Lung (tissue), 12 donors: ENCODE data around the gene APOL3. TPM values are rescaled to one million over a fixed set of nuclear protein-coding genes. Genes with fewer than 3 reads are reported as not detected.

Source experiments
- ATAC-seq: fragments of 200-7000 bp; cut with Tn5 transposase; one replicate; pipeline ENCODE4 v1.9.1; 2020; ENCODE audit warnings: moderate number of reproducible peaks; ENCODE audit not compliant: insufficient read depth, low FRiP score
- DNase-seq, 3 donors: peaks; one replicate each; pipeline ENCODE4 v3.0.0-alpha.2; 2013 to 2017
- H3K27ac ChIP-seq, 2 donors: one replicate each; pipeline ENCODE4 v1.5.1; 2013; ENCODE audit warnings: mild to moderate bottlenecking in 2 of 2, moderate library complexity in 2 of 2, control low read depth in 1 of 2, inconsistent platforms in 1 of 2, low read depth in 1 of 2, low read length in 1 of 2
- H3K27me3 ChIP-seq, 3 donors: one replicate each; pipeline ENCODE4 v1.5.1; 2013; ENCODE audit warnings: low read length in 2 of 3; ENCODE audit not compliant: control insufficient read depth in 3 of 3, insufficient read depth in 3 of 3
- H3K36me3 ChIP-seq, 4 donors: one replicate each; pipeline ENCODE4 v1.5.1; 2013; ENCODE audit warnings: low read length in 4 of 4, mild to moderate bottlenecking in 1 of 4, moderate library complexity in 1 of 4; ENCODE audit not compliant: control insufficient read depth in 4 of 4, insufficient read depth in 4 of 4
- H3K4me1 ChIP-seq, 5 donors: one replicate each; pipeline ENCODE4 v1.5.1; 2013; ENCODE audit warnings: low read length in 5 of 5, mild to moderate bottlenecking in 2 of 5, moderate library complexity in 1 of 5; ENCODE audit not compliant: control insufficient read depth in 5 of 5, insufficient read depth in 5 of 5
- H3K4me3 ChIP-seq: one replicate; pipeline ENCODE4 v1.5.1; 2013; ENCODE audit warnings: mild to moderate bottlenecking, control low read depth, moderate library complexity
- H3K9ac ChIP-seq, 2 donors: one replicate each; pipeline ENCODE4 v1.5.1; 2013; ENCODE audit warnings: low read length in 2 of 2, control low read depth in 1 of 2; ENCODE audit not compliant: insufficient read depth in 1 of 2
- H3K9me3 ChIP-seq, 4 donors: one replicate each; pipeline ENCODE4 v1.5.1; 2013; ENCODE audit warnings: low read length in 3 of 4, mild to moderate bottlenecking in 1 of 4, moderate library complexity in 1 of 4; ENCODE audit not compliant: control insufficient read depth in 4 of 4, insufficient read depth in 3 of 4
- WGBS, 2 donors: extraction: QIAGEN DNeasy Blood & Tissue Kit; methylation state at CpG; one replicate each; pipeline ENCODE4 v1.1.7; 2013; 5-methylcytosine and 5-hydroxymethylcytosine counted together
- polyA plus RNA-seq, 2 donors: library from polyadenylated mRNA; stranded (reverse); fragments of 200-250 nt; gene quantifications; one replicate each; pipeline ENCODE4 v1.2.1, GENCODE V29; 2013
- total RNA-seq, 2 donors: library from RNA; depleted of rRNA in 1 of 2; stranded (reverse); fragments of >200 nt in 1 of 2; gene quantifications; one replicate each; pipeline ENCODE4 v1.2.1, GENCODE V29; 2014 to 2021
- TF ChIP-seq, protein P1 (sequence below): IDR thresholded peaks from 2 replicates; pipeline ENCODE4 v1.5.1; 2012; ENCODE audit warnings: mild to moderate bottlenecking; ENCODE audit errors: control extremely low read depth, extremely low read depth
- donor health status: control.
- donor health status: control.
- donor health status: Bipolar disorder and iron deficiency.
- donor health status: healthy.
- donor health status: DM: yes; HTN: yes; CAD: no.

Gene APOL3
- total and polyA plus RNA-seq, 4 donors = 26.2 to 50.9 (median 44.7) TPM

DNA sequence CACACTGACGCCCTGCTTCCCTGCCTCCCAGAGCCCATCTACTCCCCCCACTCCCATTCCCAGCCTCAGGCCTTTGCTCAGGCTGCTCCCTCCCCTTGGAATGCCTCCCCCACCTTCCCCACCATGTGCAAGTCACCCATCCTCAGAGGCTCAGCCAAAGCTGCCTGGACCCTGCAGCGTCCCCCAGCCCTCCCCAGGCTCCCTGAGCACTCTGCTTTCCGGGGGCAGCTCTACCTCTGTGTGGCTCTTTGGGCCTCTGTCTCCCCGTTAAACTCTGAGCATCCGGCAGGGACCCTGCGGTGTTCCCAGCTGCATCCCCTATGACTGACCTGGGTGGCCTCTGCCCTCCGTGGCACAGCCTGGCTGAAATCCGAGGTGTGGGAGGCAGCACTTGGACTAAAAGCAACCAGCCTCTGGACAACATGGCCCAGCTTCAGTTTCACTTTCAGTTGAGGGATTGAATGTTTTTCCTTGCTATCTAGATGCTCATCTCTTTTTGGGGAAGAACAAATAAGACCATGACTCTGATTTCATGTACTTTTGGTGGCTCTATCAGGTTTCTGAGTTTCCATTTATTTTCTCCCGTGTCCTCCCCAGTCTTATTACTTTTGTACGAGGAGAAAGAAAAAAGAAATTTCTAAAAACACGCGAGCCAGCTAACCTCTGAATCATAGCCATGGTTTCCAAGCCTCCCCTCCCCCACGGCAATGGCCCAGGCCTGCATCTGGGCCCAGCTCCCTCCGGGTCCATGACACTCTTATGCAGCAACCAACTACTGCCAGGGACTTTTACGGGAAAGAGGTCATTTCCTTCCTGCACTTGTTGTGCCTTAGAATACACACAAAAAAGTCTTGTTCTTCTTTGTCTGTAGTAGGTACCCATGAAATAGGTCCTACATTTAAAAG lies 3.8 kb downstream of the APOL3 start:
- no peaks in the 10 kb centered on the region for H3K36me3 ChIP-seq
- WGBS, 2 donors = 10 to 13% methylated on average over 15 of the region's 15 CpGs
- DNase-seq = peak; percentile 63 to 84 (median 81)
- H3K27me3 ChIP-seq = no peaks in the 10 kb centered on the region
- TF ChIP-seq, protein P1, sequence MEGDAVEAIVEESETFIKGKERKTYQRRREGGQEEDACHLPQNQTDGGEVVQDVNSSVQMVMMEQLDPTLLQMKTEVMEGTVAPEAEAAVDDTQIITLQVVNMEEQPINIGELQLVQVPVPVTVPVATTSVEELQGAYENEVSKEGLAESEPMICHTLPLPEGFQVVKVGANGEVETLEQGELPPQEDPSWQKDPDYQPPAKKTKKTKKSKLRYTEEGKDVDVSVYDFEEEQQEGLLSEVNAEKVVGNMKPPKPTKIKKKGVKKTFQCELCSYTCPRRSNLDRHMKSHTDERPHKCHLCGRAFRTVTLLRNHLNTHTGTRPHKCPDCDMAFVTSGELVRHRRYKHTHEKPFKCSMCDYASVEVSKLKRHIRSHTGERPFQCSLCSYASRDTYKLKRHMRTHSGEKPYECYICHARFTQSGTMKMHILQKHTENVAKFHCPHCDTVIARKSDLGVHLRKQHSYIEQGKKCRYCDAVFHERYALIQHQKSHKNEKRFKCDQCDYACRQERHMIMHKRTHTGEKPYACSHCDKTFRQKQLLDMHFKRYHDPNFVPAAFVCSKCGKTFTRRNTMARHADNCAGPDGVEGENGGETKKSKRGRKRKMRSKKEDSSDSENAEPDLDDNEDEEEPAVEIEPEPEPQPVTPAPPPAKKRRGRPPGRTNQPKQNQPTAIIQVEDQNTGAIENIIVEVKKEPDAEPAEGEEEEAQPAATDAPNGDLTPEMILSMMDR = no peak
- H3K9ac ChIP-seq = peak overlapping the region; percentile 4 to 83
- H3K4me1 ChIP-seq = peaks cover under 1 to 56% (median 35%) of the 10 kb centered on the region in 5 donors
- no peaks in the 10 kb centered on the region for H3K9me3 ChIP-seq
- H3K4me3 ChIP-seq = peak overlapping the region; percentile 39
- H3K27ac ChIP-seq = peak overlapping the region; percentile 77 to 96
- peak; percentile 72 for ATAC-seq

- no peak for DNase-seq
- Histone ChIP-seq H3K9me3 (no peaks in the 10 kb centered on the region), H3K36me3 (no peaks in the 10 kb centered on the region), H3K27me3 (no peaks in the 10 kb centered on the region), H3K4me3 (peak overlapping the region; percentile 39), H3K9ac (peak overlapping the region in 1 of 2 donors; percentile 67), H3K4me1 (peaks cover 3 to 56% (median 36%) of the 10 kb centered on the region in 5 donors), H3K27ac (peak overlapping the region; percentile 77 to 96)
- no peak for ATAC-seq
- TF ChIP-seq, protein P1 = no peak
- WGBS, 2 donors = 56 to 63% methylated on average over 8 of the region's 8 CpGs
These were observed 4.4 kb downstream of the APOL3 start for GRCh38 chr22:36156119-36156514.

- TF ChIP-seq, protein P1 = no peak
- ATAC-seq (peak; percentile 55), DNase-seq (peak; percentile 71 to 82 (median 74))
- Histone ChIP-seq H3K4me3 (no peak overlapping the region), H3K36me3 (no peaks in the 10 kb centered on the region), H3K9ac (no peak overlapping the region), H3K9me3 (no peaks in the 10 kb centered on the region), H3K27ac (peak overlapping the region; percentile 58 to 85), H3K27me3 (no peaks in the 10 kb centered on the region), H3K4me1 (peaks cover 3 to 54% (median 35%) of the 10 kb centered on the region in 5 donors)
- 43 to 57% methylated on average over 7 of the region's 7 CpGs for WGBS, 2 donors
These were observed 4.9 kb downstream of the APOL3 start for GRCh38 chr22:36155702-36156101.
